Heart left ventricle (tissue), 13 donors: ENCODE measurements around the gene CDK3.
"Not testable (repeated sequence)": the region's sequence is repeated elsewhere in the genome, so short reads cannot be mapped to it uniquely, and the experiment has no call there.

Experiments used
- POLR2A ChIP-seq, 2 donors: fragments of 450-650 bp; IDR thresholded peaks; one replicate each; pipeline ENCODE4 v1.6.1; 2017; ENCODE audit warnings: antibody characterized with exemption in 2 of 2, mild to moderate bottlenecking in 2 of 2, moderate library complexity in 2 of 2
- TF ChIP-seq, protein P1 (sequence below), 12 donors: fragments of 200-600 bp; sonication (generic) in 4 of 12; IDR thresholded peaks; one replicate each; pipeline versions ENCODE4 v1.5.0 to v1.8.0; 2018 to 2022; ENCODE audit warnings: antibody characterized with exemption in 12 of 12, mild to moderate bottlenecking in 5 of 12
- donor health status: ischemic (EF 13 %, LVEDD 7.1; RV severe dilation, severe dysfunction).
- donor health status: DM: no; HTN: yes; CAD: no.
- donor health status: DM: no; HTN: no; CAD: no.
- donor health status: ischemic (EF 25% LVEDD 6.9; RV normal size, moderate dysfunction).
- donor health status: ischemic (EF 25% LVEDD 5.7; RV mildly dilated, moderate dysfunction).
- donor health status: ischemic (EF 35%, LVEDD 5.7; RV mildly dilated, moderate dysfunction).
- donor health status: nonischemic (EF 11% LVEDD 7.7; RV severe dilation, severe dysfunction).
- donor health status: DM: yes; HTN: yes; CAD: no.
- donor health status: PGD.
- donor health status: ischemic (EF 29% LVEDD 5.4; RV normal size, mild dysfunction).
- donor health status: nonischemic (EF 23%, LVEDD 6.1; RV moderate dilation, normal function).

DNA sequence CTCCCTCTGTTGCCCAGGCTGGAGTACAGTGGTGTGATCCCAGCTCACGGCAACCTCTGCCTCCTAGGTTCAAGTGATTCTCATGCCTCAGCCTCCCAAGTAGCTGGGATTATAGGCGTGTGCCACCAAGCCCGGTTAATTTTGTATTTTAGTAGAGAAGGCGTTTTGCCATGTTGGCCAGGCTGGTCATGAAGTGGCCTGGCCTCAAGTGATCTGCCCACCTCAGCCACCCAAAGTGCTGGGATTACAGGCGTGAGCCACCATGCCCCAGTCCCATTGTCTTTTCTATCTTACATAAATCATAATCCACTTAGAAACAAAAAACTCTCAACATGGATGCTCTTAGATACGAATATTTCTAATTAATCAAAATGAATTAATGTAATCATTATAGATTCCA is 25.5 kb upstream of the CDK3 start:
- TF ChIP-seq, protein P1, sequence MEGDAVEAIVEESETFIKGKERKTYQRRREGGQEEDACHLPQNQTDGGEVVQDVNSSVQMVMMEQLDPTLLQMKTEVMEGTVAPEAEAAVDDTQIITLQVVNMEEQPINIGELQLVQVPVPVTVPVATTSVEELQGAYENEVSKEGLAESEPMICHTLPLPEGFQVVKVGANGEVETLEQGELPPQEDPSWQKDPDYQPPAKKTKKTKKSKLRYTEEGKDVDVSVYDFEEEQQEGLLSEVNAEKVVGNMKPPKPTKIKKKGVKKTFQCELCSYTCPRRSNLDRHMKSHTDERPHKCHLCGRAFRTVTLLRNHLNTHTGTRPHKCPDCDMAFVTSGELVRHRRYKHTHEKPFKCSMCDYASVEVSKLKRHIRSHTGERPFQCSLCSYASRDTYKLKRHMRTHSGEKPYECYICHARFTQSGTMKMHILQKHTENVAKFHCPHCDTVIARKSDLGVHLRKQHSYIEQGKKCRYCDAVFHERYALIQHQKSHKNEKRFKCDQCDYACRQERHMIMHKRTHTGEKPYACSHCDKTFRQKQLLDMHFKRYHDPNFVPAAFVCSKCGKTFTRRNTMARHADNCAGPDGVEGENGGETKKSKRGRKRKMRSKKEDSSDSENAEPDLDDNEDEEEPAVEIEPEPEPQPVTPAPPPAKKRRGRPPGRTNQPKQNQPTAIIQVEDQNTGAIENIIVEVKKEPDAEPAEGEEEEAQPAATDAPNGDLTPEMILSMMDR (IDR thresholded peaks at IDR 0.05), result not testable (repeated sequence)
- TF ChIP-seq POLR2A (IDR thresholded peaks at IDR 0.05), result not testable (repeated sequence)
